Measurements from ENCODE around the gene MYOM3. TPM values are rescaled to one million over a fixed set of nuclear protein-coding genes. Genes with fewer than 3 reads are reported as not detected.
A peak's percentile ranks its signal among the peaks of the same experiment; 100 is the strongest.

MYOM3 gene
- total and polyA plus RNA-seq, 2 of the 13 experiments (the other 11 are each of a cell fraction or from before 2014, with no cell fraction given) = 5.8 to 15.3 TPM

DNA sequence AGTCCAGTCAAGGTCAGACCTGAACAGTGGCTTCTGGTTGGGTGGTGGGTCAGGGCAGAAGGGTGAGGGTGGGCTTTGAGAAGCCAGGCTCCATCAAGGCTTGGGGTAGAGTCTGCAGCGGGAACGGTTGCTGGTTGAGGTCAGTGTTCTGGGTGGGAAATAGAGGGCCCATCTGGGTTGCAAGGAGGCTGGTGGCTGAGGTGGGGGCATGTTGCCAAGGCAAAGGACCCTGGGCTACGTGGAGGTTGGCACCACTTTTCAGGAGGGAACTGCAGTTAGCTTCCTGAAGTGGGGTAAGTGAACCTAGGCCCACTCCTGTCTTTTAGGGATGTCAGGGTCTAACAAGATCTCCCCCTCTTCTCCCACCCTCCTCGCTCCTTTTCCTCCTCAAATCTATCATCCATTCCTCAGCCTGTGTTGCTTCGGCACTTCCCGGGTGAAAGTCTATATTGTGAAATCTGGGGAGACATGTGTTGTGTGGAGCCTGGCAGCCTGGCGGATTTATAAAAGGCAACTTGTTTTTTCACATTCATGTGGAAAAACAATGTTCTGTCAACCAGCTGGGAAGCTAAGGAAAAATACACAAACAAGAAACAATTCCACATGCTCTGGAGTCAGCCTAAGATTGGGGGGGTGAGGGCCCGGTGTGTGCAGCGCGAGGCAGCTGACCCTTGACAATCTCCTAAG is 29.5 kb upstream of the MYOM3 start (continued):
- TF ChIP-seq, protein P1, sequence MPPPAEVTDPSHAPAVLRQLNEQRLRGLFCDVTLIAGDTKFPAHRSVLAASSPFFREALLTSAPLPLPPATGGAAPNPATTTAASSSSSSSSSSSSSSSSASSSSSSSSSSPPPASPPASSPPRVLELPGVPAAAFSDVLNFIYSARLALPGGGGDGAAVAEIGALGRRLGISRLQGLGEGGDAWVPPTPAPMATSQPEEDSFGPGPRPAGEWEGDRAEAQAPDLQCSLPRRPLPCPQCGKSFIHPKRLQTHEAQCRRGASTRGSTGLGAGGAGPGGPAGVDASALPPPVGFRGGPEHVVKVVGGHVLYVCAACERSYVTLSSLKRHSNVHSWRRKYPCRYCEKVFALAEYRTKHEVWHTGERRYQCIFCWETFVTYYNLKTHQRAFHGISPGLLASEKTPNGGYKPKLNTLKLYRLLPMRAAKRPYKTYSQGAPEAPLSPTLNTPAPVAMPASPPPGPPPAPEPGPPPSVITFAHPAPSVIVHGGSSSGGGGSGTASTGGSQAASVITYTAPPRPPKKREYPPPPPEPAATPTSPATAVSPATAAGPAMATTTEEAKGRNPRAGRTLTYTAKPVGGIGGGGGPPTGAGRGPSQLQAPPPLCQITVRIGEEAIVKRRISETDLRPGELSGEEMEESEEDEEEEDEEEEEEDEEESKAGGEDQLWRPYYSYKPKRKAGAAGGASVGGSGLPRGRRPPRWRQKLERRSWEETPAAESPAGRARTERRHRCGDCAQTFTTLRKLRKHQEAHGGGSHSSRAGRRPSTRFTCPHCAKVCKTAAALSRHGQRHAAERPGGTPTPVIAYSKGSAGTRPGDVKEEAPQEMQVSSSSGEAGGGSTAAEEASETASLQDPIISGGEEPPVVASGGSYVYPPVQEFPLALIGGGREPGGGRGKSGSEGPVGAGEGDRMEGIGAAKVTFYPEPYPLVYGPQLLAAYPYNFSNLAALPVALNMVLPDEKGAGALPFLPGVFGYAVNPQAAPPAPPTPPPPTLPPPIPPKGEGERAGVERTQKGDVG (CRISPR knock-in tag; IDR thresholded peaks at IDR 0.05; ENCODE audit: borderline replicate concordance) = no peak
- TF ChIP-seq RFX3 (CRISPR knock-in tag; IDR thresholded peaks at IDR 0.05) (no peak), RAD21 (CRISPR knock-in tag; IDR thresholded peaks at IDR 0.05) (no peak), MYNN (CRISPR knock-in tag; IDR thresholded peaks at IDR 0.05; ENCODE audit: low read depth) (no peak), ATF1 (CRISPR knock-in tag; IDR thresholded peaks at IDR 0.05) (no peak), MTF2 (CRISPR knock-in tag; IDR thresholded peaks at IDR 0.05; ENCODE audit: borderline replicate concordance) (no peak), HCFC1 (IDR thresholded peaks at IDR 0.05; ENCODE audit: low read depth, low read length) (no peak), GABPB1 (CRISPR knock-in tag; IDR thresholded peaks at IDR 0.05) (no peak), ZBTB7B (CRISPR knock-in tag; IDR thresholded peaks at IDR 0.05) (peak; percentile 24; the same call in 1 of the 2 replicates), XBP1 (CRISPR knock-in tag; IDR thresholded peaks at IDR 0.05) (no peak), IRX3 (CRISPR knock-in tag; IDR thresholded peaks at IDR 0.05; ENCODE audit: borderline replicate concordance, low read depth) (no peak)
- TF ChIP-seq, protein P2, sequence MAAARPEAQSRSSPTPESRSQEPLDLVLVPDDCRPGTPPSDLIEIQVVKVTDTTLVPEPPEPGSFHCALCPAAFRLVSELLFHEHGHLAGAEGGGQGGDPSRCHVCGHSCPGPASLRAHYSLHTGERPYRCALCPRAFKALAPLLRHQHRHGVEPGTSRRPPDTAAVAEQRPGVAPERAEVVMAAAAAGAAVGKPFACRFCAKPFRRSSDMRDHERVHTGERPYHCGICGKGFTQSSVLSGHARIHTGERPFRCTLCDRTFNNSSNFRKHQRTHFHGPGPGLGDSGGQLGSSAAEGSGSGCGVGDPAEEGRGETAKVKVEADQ (CRISPR knock-in tag; IDR thresholded peaks at IDR 0.05; ENCODE audit: borderline replicate concordance) = no peak
- TF ChIP-seq, protein P3, sequence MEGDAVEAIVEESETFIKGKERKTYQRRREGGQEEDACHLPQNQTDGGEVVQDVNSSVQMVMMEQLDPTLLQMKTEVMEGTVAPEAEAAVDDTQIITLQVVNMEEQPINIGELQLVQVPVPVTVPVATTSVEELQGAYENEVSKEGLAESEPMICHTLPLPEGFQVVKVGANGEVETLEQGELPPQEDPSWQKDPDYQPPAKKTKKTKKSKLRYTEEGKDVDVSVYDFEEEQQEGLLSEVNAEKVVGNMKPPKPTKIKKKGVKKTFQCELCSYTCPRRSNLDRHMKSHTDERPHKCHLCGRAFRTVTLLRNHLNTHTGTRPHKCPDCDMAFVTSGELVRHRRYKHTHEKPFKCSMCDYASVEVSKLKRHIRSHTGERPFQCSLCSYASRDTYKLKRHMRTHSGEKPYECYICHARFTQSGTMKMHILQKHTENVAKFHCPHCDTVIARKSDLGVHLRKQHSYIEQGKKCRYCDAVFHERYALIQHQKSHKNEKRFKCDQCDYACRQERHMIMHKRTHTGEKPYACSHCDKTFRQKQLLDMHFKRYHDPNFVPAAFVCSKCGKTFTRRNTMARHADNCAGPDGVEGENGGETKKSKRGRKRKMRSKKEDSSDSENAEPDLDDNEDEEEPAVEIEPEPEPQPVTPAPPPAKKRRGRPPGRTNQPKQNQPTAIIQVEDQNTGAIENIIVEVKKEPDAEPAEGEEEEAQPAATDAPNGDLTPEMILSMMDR (CRISPR knock-in tag; IDR thresholded peaks at IDR 0.05) = no peak
- TF ChIP-seq, protein P4, sequence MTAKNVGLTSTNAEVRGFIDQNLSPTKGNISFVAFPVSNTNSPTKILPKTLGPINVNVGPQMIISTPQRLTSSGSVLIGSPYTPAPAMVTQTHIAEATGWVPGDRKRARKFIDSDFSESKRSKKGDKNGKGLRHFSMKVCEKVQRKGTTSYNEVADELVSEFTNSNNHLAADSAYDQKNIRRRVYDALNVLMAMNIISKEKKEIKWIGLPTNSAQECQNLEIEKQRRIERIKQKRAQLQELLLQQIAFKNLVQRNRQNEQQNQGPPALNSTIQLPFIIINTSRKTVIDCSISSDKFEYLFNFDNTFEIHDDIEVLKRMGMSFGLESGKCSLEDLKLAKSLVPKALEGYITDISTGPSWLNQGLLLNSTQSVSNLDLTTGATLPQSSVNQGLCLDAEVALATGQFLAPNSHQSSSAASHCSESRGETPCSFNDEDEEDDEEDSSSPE (CRISPR knock-in tag; IDR thresholded peaks at IDR 0.05) = no peak
- TF ChIP-seq, protein P5, sequence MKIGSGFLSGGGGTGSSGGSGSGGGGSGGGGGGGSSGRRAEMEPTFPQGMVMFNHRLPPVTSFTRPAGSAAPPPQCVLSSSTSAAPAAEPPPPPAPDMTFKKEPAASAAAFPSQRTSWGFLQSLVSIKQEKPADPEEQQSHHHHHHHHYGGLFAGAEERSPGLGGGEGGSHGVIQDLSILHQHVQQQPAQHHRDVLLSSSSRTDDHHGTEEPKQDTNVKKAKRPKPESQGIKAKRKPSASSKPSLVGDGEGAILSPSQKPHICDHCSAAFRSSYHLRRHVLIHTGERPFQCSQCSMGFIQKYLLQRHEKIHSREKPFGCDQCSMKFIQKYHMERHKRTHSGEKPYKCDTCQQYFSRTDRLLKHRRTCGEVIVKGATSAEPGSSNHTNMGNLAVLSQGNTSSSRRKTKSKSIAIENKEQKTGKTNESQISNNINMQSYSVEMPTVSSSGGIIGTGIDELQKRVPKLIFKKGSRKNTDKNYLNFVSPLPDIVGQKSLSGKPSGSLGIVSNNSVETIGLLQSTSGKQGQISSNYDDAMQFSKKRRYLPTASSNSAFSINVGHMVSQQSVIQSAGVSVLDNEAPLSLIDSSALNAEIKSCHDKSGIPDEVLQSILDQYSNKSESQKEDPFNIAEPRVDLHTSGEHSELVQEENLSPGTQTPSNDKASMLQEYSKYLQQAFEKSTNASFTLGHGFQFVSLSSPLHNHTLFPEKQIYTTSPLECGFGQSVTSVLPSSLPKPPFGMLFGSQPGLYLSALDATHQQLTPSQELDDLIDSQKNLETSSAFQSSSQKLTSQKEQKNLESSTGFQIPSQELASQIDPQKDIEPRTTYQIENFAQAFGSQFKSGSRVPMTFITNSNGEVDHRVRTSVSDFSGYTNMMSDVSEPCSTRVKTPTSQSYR (CRISPR knock-in tag; IDR thresholded peaks at IDR 0.05; ENCODE audit: borderline replicate concordance) = no peak
- TF ChIP-seq, protein P6, sequence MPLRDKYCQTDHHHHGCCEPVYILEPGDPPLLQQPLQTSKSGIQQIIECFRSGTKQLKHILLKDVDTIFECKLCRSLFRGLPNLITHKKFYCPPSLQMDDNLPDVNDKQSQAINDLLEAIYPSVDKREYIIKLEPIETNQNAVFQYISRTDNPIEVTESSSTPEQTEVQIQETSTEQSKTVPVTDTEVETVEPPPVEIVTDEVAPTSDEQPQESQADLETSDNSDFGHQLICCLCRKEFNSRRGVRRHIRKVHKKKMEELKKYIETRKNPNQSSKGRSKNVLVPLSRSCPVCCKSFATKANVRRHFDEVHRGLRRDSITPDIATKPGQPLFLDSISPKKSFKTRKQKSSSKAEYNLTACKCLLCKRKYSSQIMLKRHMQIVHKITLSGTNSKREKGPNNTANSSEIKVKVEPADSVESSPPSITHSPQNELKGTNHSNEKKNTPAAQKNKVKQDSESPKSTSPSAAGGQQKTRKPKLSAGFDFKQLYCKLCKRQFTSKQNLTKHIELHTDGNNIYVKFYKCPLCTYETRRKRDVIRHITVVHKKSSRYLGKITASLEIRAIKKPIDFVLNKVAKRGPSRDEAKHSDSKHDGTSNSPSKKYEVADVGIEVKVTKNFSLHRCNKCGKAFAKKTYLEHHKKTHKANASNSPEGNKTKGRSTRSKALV (CRISPR knock-in tag; IDR thresholded peaks at IDR 0.05) = no peak

Data from HepG2 (cell line).